GM21723 (cell line): ENCODE measurements around the gene PLPP7.
"Not testable (repeated sequence)": the region's sequence is repeated elsewhere in the genome, so short reads cannot be mapped to it uniquely, and the experiment has no call there.

Experiments
- ATAC-seq: cut with Tn5 transposase; IDR thresholded peaks from one replicate; pipeline ENCODE4 v1.9.1; 2021; ENCODE audit warnings: mild to moderate bottlenecking, moderate library complexity; ENCODE audit not compliant: unreplicated experiment

The PLPP7 gene

DNA sequence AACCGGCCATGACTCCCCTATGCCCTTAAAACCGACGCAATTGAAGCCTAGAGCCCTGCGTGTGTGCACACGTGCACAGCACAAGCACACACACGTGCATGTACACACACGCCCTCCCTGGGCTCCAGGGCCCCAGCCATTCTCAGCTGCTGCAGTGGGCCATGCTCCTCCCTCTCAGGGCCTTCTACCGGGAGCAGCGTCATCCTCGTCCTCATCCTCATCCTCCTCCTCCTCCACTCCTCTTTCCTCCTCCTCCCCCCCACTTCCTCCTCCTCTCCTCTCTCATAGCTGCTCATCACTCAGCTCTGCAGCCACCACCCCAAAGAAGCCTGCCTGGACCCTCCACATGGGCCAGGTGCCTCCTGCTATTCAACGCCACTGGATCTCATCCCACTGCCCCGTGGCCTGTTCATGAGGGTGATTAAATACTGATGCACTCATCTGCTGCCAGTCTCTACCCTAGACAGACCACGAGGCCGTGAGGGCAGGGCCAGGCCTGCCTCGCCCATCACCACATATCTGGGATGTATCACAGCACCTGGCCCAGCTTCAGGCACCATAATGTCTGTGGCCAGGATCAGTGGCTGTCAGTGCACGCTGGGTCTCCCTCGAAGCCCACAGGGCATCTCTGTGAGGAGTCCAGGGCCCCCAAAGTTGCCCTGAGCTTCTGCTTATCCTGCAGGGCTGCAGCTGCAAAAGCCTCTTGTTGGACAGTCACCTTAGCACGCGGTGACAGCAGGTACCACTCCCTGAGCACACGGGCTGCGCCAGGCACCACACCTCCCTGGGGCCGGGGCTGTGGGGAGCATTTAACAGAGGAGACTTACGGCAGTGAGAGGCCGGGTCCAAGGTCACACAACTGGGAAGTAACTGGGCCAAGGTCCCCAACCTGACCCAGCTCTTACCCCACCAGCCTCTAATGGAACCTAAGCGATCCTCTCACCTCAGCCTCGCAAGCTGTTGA, 23.0 kb upstream of the PLPP7 start:
- no peak for ATAC-seq

DNA sequence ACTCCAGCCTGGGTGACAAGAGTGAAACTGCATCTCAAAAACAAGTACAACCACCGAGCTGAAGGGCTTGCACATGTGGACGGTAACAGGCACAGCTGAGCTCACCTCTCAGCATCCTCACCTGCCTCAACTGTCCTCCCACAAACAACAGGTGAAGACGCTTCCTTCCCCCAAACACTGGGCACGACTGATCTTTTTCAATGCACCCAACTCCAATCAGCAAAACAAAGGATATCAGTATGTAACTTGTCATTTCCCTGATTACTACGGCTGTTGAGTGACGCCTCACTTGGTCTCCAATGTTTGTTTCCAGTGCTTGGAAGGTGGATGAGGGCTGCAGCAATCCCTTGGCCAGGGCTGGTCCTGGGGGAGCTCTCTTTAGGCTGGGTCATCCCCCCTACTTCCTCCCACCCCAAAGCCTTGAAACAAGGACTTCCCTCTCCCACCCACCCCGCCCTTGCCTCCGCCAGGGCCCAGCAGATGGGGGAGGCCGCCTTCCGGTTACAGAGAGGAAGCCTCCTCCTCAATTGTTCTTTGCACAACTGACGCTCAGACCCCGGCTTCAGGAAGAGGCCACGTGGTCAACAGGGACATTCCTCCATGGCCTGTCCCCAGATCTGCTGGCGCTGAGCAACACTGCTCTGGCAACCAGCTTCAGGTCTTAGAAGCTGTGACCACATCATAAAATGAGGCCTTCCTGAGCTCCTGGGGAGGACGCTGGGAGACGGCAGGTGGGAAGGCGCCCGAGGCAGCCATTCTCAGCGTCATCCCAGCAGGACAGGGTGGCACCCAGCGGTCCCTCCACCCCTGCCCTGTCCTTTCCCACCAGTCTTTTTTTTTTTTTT, 19.1 kb upstream of the PLPP7 start:
- no peak for ATAC-seq

DNA sequence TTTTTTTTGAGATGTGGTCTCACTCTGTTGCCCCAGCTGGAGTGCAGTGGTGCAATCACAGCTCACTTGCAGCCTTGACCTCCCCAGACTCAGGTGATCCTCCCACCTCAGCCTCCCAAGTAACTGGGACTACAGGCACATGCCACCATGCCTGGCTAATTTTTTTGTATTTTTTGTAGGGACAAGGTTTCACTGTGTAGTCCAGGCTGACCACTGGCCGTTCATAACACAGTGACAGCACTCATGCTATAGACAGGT, 18.6 kb upstream of the PLPP7 start:
- ATAC-seq, result not testable (repeated sequence)

DNA sequence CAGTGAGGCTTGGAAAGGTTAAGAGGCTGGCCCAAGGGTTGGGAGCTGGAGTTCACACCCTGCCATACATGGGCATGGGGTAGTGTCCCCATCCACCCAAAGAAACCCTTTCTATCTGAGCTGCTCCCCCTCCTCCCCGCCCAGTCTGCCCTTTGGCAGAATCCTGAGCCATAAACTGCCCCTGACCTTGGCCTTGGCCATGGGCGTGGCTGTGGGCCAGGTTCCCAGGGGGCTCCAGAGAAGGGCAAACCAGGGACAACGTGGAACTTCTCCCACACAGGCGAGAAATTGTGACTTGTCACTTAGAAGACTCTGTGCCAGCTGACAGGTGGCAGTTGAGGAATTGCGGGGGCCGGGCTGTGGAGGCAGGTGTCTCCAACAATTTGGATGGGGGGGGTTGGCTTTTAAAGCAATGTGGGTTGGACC, 18.0 kb upstream of the PLPP7 start:
- ATAC-seq, result no peak

DNA sequence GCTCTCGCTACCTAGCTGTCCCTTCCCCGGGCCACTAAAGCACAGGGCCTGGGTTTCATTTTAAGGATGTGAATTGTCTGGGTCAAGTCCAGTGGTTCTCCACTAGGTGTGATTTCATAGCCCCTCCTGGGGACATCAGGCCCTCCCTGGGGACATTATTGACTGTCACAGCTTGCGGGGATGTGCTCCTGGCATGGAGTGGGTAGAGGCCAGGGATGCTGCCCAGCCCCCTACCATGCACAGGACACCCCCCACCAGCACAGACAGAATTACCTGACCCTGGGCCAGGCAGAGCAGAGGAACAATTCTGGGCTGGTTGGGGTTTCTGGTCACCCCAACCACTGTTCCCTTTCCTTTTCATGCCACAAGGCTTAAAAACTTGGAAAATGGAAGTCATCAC, 17.3 kb upstream of the PLPP7 start:
- ATAC-seq, result no peak

DNA sequence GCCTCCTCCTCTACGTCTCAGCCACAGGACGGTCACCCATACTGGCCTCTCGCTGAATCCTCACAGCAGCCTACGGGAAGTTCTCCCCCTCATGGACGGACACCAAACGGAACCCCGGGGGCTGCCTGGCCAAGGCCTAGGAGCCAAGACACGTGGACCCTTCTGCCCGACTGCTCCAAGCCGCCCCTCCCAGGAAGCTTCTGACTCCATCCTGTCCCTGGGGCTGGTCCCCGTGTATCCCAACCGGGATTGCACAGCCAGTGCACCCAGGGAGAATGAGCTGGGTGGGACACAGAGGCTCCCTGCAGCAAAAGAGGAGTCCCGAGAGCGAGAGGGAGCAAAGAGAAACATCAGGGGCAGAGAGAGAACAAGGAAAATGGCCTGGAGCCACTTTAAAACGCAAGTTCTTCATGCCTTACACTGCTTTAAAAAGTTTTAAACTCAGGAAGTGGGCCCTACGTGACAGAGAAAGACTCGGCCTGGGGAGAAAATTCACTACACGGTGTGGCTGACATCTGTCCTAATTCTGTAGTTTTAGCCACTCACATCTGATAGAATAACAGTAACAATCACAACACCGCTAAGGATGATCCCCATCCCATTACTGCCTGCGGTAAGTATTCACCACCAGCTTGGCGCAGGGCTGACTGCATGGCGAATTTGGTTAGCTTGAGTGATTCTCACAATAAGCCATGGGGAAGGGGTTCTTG, 16.2 kb upstream of the PLPP7 start:
- ATAC-seq, result no peak

DNA sequence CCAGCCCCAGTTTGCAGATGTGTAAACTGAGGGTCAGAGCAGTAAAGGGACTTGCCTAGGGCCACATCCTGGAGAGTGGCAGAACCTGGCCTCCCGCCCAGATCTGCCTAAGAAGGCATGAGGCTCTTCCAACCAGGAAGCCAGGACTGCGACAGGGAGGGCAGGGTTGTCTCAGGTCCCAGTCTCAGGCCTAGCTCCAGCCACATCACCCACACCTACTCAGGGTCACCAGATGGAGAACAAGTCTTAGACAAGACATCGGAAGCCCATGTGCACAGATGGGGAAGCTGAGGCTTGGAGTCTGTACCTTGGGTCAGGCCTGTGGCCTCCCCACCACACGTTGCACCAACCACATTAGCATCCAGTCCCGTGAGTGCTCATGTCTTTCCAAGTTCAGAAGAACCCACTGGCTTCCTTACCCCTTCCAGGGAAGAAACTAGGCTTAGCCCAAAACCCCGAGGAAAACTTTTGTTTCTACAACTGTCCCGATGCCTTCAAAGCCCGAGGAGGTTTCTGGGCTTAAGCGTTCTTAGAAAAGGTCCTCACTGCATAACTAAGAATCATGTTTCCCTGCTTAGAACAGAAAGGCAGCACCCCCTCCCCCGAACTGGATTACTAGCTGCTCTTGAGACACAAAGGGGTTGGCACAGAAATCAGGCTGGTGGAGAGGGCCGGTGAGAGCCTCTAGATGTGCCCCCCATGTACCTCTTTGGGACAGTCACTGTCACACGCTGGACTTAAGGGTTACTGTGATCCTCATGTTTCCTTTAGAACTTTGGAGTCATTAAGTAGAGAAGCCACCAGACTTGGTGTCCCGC, 15.5 kb upstream of the PLPP7 start:
- no peak for ATAC-seq

DNA sequence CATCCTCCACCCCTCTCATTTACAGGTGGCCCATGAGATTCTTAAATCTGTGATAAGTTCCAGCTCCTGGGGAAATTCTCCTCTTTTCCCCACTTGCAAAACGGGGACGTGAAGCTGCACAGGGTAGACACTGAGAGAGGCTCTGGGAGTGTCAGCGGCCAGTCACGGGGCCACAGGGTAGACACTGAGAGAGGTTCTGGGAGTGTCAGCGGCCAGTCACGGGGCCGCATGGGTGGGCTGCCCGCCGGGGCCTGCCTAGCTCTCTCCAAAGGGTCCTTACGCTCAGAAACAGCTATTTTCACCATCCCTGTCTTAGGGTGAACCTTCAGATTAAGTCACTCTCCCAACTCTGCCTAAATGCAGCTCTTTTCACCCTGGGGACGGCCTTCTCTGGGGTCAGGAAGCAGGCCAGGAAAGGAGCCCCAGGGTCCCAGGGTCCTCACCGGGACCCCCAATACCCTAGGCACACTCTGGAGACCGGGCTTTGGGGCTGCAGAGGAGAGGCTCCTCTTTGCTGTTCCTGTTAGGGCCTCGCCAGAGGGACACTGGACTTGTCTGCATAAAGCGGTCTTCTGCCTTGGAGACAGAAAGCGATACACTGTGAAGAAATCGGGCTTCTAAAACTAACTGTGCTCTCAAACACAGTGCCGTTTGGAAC, 14.7 kb upstream of the PLPP7 start:
- peak; percentile 28 for ATAC-seq

DNA sequence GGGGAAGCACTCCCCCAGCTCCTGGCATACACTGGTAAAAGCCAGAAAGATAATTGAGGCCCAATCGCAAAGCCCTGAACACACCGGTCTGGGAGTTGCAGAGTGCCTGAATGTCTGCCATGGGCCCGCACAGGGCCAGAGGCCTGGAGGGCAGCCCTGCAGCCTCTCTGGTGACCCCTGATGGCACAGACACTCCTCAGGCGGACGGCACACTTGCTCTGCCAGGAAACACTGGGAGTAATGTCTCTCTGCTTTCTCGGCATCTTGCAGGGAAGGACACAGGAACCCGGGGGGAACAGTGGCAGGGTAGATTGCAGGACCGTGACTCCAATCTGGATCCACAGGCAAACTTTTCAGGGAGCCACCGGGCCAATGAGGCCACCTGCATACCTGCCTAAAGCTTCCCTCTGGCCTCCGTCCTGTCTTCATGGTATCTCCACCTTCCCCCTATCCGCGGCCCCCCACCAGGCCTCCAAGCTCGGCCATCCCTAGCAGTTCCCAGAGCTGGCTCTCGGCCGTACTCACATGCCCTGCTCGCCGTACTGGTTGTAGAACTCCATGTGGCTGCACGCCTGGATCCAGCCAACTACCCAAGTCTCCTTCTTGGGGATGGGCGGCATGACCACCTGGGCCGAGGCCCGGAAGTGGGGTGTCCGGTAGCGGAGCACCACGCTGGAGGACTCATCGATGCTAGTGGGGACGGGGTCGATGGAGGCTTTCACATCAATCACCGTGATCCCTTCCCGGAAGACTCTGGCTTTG, 14.0 kb upstream of the PLPP7 start:
- ATAC-seq, result no peak

DNA sequence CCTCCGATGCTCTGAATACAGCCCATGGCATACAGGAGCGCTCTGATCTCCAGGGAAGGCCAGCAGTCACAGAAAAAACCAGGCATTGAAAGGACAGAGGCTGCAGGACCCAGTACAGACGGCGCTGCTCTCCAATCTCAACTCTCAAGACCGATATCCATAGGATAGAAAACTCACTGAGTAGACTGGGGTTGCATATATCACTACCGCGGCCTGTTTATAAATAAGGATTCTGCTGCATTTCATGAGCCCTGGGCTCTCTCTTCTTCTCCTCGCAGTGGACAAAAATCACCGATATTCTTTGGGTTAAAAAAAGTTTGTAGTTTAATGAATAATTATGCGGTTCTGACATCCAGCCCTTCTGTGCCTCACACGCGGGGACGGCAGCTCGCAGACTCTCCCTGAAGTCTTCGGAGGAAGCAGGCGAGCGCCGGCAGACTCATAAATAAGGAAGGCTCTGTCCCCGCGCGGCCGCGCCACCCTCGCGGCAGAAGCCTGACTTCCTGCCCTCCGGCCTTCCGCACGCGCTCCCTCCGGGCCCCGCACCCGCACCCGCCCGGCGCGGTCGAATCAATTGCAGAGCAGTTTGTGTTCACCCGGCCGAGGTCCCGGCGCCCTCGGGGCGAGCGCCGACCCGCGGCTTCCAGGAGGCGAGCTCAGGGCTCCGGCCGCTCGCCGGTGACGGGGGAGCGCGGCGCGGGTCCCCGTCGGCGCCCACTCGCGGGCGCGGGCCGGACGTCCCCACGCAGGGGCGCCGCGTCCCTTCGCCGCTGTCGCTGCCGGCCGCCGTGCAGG, 13.2 kb upstream of the PLPP7 start, which contains the start of gene FAM78A:
TSS of gene FAM78A (minus strand) at position 417 of the 795 bp plus-strand sequence. CDS start at position 86, 331 bp downstream.
- ATAC-seq, result no peak

DNA sequence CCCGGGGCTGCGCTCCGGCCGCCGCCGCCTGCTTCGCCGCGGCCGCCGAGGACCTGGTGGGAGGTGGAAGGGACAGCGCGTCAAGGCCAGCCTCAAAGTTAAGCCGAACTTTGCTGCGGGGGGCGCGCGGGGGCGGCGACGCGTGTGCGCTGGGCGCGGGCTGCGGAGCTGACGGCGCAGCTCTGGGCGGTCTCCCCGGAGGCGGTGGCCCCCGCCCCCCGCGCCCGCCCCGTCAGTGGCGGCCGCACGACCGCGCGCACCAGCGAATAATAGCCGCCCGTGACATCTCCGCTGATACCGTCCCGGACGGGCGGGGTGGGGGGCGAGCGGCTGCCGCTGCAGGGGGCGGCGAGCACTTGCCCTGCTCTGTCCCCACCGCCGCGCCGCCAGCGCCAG, 12.6 kb upstream of the PLPP7 start:
- ATAC-seq, result no peak

DNA sequence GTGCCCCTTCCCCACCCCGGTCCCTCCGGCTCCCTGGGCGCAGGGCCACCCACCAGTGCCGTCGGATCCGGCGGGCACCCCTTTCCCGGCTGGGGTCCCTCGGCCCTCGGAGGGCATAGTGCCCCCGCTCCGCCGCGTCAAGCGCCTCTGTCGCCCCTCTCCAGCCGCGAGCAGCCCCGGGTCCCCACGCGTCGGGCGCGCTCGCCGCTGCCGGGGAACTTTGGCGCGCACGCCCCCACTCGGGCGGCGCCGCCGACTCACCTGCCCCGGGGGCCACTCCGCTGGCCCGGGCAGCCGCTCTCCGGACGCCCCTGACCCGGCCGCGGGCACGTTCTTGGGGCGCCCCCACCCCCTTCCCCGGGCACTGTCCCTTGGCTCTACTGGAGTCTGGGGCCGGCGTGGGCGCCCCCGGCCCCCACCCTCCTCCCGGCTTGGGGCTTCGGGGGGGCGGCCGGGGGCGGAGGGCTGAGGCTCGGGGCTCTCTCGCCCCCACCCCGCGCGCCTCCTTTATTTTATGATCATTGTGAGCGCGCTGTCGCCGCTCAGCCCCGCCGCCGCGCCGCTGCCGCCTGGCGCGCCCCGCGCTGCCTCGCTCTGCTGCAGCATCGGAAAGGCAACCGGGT, 12.1 kb upstream of the PLPP7 start:
- ATAC-seq, result no peak

DNA sequence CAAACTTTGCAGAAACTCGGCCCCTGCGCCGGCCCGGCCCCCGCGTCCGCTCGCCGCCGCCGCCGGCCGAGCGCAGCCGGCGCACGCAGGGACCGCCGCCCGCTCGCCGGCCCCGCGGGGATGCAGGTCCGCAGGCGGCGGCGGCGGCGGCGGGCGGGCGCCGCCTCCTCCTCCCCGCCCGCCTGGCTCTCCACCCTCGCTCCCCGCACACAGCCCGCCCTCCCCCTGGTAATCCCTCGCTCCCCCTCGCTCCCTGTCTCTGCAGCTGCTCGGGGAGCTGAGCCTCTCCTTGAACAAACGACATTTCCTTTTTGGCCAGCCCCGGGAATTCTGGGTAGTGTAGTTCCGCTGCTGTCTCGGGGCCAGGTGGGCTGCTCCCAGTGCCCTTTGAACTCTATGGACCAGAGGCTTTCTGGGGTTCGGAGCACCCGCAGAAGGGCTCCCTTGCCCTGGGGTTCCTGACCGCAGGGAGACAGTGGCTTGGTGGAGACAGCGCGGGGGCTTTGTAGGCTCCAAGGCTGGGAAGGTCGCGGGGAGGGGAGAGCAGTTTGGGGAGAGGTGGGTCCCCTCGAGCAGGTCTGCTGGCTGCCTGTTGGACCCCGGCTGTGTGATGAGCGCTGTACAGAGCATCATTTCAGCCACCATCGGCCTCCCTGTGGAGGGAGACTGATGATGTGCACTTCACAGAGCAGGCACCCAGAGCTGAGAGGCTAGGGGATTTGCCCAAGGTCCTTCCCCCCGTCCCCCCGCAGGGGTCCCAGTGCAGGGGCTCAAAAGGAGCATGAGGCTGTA, 11.4 kb upstream of the PLPP7 start:
- no peak for ATAC-seq

DNA sequence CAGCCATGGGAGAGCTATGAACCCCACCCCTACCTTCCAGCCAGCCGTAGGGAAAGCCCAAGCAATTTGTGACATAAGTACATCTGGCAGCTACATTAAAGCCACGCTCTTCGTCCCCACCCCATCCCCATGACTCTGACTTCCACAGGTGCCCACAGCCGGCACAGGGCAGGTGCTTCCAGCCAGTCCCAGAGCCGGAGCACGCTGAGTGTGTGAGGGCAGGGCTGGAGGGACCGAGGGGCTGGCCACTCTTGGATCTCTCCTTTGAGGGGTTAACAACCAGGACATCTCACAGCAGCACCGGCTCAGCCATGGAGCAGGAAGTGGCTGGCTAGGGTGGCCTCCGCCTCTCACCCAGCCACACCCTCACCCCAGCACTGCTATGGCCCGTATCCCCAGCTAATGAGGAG, 10.8 kb upstream of the PLPP7 start:
- no peak for ATAC-seq

DNA sequence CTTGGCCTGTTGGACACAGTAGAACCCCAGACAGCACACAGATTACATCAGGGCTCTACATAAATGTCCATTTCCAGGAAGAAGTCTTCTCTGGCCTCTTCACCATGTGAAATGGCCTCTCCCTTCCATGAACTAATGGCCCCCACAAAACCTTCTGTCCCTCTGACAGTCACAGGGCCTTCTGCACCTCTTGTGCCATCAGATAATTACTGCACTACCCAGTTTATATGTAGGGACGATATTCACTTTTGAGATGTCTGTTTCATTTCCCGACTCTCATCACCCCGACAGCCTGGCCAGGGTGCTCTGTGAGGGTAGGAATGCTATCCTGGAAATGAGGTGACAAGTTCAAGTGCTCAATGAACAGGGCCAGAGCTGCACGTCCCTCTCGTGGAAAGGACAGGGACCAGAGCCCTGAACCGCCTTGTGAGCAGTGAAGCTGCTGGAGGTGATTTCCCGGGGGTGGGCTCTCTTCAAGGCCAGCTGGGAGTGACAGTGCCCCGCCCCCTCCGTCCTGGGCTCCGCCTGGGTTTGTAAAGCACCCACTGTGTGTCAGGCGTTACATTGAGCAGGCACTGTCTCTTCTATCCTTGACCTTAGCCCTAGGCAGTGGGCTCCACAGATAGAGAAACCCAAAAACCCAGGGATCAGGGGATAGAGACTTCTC, 10.2 kb upstream of the PLPP7 start:
- no peak for ATAC-seq

DNA sequence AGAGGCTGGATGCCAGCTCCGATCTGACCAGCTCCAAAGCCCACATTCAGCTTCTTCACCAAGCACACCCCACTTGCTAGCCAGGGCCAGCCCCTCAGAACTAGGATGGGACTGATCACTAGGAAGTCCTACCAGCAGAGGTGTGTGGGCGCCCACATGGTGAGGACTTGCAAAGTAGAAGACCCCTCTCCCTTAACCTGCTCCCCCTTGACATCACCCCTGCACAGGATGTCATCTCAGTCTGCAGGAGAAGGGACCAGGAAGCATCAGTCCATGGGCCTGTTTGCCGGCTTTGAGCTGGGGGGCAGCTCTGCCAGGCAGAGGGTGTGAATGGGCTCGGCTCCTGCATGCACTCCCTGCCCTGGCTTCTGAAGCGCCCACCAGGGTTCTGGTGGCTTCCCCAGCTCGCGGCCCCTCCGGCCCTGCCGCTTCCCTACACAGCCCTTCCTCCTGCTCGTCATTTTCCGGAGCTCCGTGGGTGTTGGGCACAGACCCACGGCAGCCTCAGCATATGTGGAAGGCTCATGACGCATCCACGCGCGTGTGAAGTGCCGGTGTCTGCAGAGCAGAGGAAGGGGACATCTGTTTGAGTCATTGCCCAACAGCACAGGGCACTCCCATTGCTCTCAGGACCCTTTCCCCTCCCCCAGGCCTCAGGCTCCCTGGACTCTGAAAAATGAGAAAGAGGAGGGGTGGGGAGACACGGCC, 9.5 kb upstream of the PLPP7 start:
- no peak for ATAC-seq
